HepG2 (cell line): ENCODE data around the gene CNOT1.

Experiments used
- ESRRA ChIP-seq: sonication (generic); formaldehyde crosslinking; IDR thresholded peaks from 2 replicates; pipeline ENCODE4 v1.5.1; 2020; ENCODE audit warnings: mild to moderate bottlenecking, low read depth, missing genetic modification reagents
- THRA ChIP-seq: sonication (generic); formaldehyde crosslinking; IDR thresholded peaks from 2 replicates; pipeline ENCODE4 v1.4.0; 2020; ENCODE audit warnings: missing genetic modification reagents, borderline replicate concordance
- ZBTB44 ChIP-seq: sonication (generic); formaldehyde crosslinking; IDR thresholded peaks from 2 replicates; pipeline ENCODE4 v1.4.0; 2020; ENCODE audit warnings: missing genetic modification reagents

- TF ChIP-seq THRA (CRISPR knock-in tag) = no peak
- TF ChIP-seq ZBTB44 (CRISPR knock-in tag) = no peak
- no peak for TF ChIP-seq ESRRA (CRISPR knock-in tag)
Observed at GRCh38 chr16:58614212-58614611, 15.4 kb downstream of the CNOT1 start.
